Measurements from ENCODE around the gene ALDH8A1. TPM values are rescaled to one million over a fixed set of nuclear protein-coding genes. Genes with fewer than 3 reads are reported as not detected.

Gene ALDH8A1
- polyA plus RNA-seq, 3 donors, result 0.77 TPM; not detected in 2

DNA sequence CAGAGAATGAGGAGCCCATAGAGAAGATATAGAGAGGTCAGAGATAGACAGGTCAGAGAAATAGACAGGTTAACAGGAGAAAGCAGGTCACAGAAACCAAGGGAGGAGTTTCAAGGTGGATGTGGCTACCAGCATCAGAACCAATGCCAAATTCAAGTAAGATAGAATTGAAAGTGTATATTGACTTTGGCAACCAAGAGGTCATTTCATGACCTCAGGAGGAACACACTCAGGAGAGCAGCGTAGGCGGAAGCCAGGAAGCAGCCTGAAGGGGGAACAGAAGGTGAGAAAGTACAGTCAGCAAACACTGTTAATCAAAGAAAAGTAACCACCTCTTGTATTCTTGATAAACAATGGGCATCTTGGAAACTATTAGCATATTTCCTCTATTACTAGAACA is 33.9 kb upstream of the ALDH8A1 start:
- H3K9me3 Mint-ChIP-seq, result no peaks in the 10 kb centered on the region
- H3K27me3 ChIP-seq (ENCODE audit: control insufficient read depth in 2 of 2, insufficient read depth in 2 of 2, low read length in 2 of 2), result no peaks in the 10 kb centered on the region
- intact Hi-C loops (cut with micrococcal nuclease), result no loop called here
- no peaks in the 10 kb centered on the region for H3K79me2 ChIP-seq (ENCODE audit: insufficient read depth, low read length)
- WGBS (ENCODE audit: insufficient coverage), result 92% methylated on average over 2 of the region's 2 CpGs
- peaks cover 0 to 5% of the 10 kb centered on the region in 2 donors for H3K4me1 ChIP-seq (ENCODE audit: control insufficient read depth in 1 of 2, insufficient read depth in 2 of 2, low read length in 2 of 2)
- no peak for DNase-seq
- no peak overlapping the region for H2AFZ ChIP-seq (ENCODE audit: insufficient read depth, low read depth, low read length, poor library complexity, severe bottlenecking)
- H3K27ac ChIP-seq (ENCODE audit: low read depth in 1 of 2, low read length in 2 of 2), result no peak overlapping the region
- H3K9ac ChIP-seq (ENCODE audit: insufficient read depth, low read length, poor library complexity, severe bottlenecking), result no peak overlapping the region
- no peak overlapping the region for H3K4me3 Mint-ChIP-seq
- H3K4me1 Mint-ChIP-seq, result peaks cover 7% of the 10 kb centered on the region
- H3K9me3 ChIP-seq (replicated peaks in 1 of 2; ENCODE audit: control insufficient read depth in 1 of 2, insufficient read depth in 1 of 2, low read length in 2 of 2), result no peaks in the 10 kb centered on the region
- H3K4me2 ChIP-seq (replicated peaks; ENCODE audit: extremely low read depth, low read length, poor library complexity, severe bottlenecking), result no peak overlapping the region
- H3K4me3 ChIP-seq (replicated peaks in 1 of 3; ENCODE audit: low read depth in 2 of 3, low read length in 3 of 3), result no peak overlapping the region
- H3K36me3 Mint-ChIP-seq, result peaks cover 57 to 67% of the 10 kb centered on the region in 2 donors
- H4K20me1 ChIP-seq (ENCODE audit: insufficient read depth, low read length), result no peaks in the 10 kb centered on the region
- TF ChIP-seq, protein P1, sequence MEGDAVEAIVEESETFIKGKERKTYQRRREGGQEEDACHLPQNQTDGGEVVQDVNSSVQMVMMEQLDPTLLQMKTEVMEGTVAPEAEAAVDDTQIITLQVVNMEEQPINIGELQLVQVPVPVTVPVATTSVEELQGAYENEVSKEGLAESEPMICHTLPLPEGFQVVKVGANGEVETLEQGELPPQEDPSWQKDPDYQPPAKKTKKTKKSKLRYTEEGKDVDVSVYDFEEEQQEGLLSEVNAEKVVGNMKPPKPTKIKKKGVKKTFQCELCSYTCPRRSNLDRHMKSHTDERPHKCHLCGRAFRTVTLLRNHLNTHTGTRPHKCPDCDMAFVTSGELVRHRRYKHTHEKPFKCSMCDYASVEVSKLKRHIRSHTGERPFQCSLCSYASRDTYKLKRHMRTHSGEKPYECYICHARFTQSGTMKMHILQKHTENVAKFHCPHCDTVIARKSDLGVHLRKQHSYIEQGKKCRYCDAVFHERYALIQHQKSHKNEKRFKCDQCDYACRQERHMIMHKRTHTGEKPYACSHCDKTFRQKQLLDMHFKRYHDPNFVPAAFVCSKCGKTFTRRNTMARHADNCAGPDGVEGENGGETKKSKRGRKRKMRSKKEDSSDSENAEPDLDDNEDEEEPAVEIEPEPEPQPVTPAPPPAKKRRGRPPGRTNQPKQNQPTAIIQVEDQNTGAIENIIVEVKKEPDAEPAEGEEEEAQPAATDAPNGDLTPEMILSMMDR (IDR thresholded peaks at IDR 0.05), result no peak
- H3K27me3 Mint-ChIP-seq (ENCODE audit: low read depth in 3 of 3), result no peaks in the 10 kb centered on the region
- H3K27ac Mint-ChIP-seq, result peak overlapping the region in 2 of 7 donors; percentile 16 to 37
- H3K36me3 ChIP-seq (replicated peaks in 1 of 2; ENCODE audit: control insufficient read depth in 1 of 2, insufficient read depth in 2 of 2, low read length in 2 of 2), result peaks cover 58 to 88% of the 10 kb centered on the region in 2 donors

DNA sequence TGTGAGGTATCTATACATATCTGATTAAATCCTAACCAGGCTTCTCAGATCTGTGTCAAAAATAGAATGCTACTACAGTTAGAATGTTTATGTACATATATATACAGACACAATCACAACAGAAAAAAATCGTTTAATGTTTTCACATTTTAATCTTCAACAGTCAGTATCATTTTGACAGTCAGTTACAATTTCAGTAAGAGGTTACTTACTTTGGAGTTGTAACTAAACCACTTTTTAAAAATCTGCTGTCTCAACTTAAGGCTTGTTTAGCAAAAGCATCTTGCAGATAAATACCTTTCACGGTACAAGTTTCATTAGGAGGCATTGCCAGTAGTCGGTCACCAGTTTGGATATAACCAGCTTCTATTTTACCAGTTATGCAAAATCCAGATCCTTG is 32.3 kb upstream of the ALDH8A1 start:
- H3K79me2 ChIP-seq (ENCODE audit: insufficient read depth, low read length), result no peaks in the 10 kb centered on the region
- peaks cover 0 to 5% of the 10 kb centered on the region in 2 donors for H3K4me1 ChIP-seq (ENCODE audit: control insufficient read depth in 1 of 2, insufficient read depth in 2 of 2, low read length in 2 of 2)
- Mint-ChIP-seq H3K27ac (no peak overlapping the region), H3K36me3 (peaks cover 56 to 63% of the 10 kb centered on the region in 2 donors), H3K9me3 (no peaks in the 10 kb centered on the region), H3K27me3 (ENCODE audit: low read depth in 3 of 3) (no peaks in the 10 kb centered on the region), H3K4me1 (peaks cover 7% of the 10 kb centered on the region), H3K4me3 (no peak overlapping the region)
- H3K27me3 ChIP-seq (ENCODE audit: control insufficient read depth in 2 of 2, insufficient read depth in 2 of 2, low read length in 2 of 2), result no peaks in the 10 kb centered on the region
- 100% methylated on average over 1 of the region's 3 CpGs for WGBS (ENCODE audit: insufficient coverage)
- no peak overlapping the region for H2AFZ ChIP-seq (ENCODE audit: insufficient read depth, low read depth, low read length, poor library complexity, severe bottlenecking)
- H3K36me3 ChIP-seq (replicated peaks in 1 of 2; ENCODE audit: control insufficient read depth in 1 of 2, insufficient read depth in 2 of 2, low read length in 2 of 2), result peaks cover 67 to 91% of the 10 kb centered on the region in 2 donors
- H3K4me3 ChIP-seq (replicated peaks in 1 of 3; ENCODE audit: low read depth in 2 of 3, low read length in 3 of 3), result no peak overlapping the region
- H3K27ac ChIP-seq (ENCODE audit: low read depth in 1 of 2, low read length in 2 of 2), result no peak overlapping the region
- intact Hi-C loops (cut with micrococcal nuclease), result no loop called here
- no peak for DNase-seq
- TF ChIP-seq, protein P1 (IDR thresholded peaks at IDR 0.05), result no peak
- H3K9me3 ChIP-seq (replicated peaks in 1 of 2; ENCODE audit: control insufficient read depth in 1 of 2, insufficient read depth in 1 of 2, low read length in 2 of 2), result no peaks in the 10 kb centered on the region
- no peak overlapping the region for H3K4me2 ChIP-seq (replicated peaks; ENCODE audit: extremely low read depth, low read length, poor library complexity, severe bottlenecking)
- no peaks in the 10 kb centered on the region for H4K20me1 ChIP-seq (ENCODE audit: insufficient read depth, low read length)
- H3K9ac ChIP-seq (ENCODE audit: insufficient read depth, low read length, poor library complexity, severe bottlenecking), result no peak overlapping the region

All from CD14-positive monocyte (primary cell).